HepG2 (cell line): ENCODE results near the gene RRBP1. TPM values are rescaled to one million over a fixed set of nuclear protein-coding genes. Genes with fewer than 3 reads are reported as not detected.

ENCODE experiments used
- EZH2 ChIP-seq: conservative IDR thresholded peaks from 2 replicates; pipeline ENCODE4 v1.6.1; 2012; ENCODE audit warnings: mild to moderate bottlenecking, low read depth, low read length, moderate library complexity
- NFRKB ChIP-seq: fragments of 450-650 bp; IDR thresholded peaks from 2 replicates; pipeline ENCODE4 v1.6.1; 2017
- RBM22 ChIP-seq: fragments of 200-400 bp; formaldehyde crosslinking; optimal IDR thresholded peaks from 2 replicates; pipeline ENCODE3; 2017; ENCODE audit warnings: mild to moderate bottlenecking, low read length, moderate library complexity
- ZBTB38 ChIP-seq: sonication (generic); formaldehyde crosslinking; IDR thresholded peaks from 2 replicates; pipeline ENCODE4 v1.5.1; 2020; ENCODE audit warnings: mild to moderate bottlenecking, missing genetic modification reagents
- ZC3H13 ChIP-seq: sonication (generic); formaldehyde crosslinking; IDR thresholded peaks from 2 replicates; pipeline ENCODE4 v1.8.1; 2023; ENCODE audit warnings: mild to moderate bottlenecking, missing genetic modification reagents, moderate library complexity
- polyA plus RNA-seq, 8 experiments: library from polyadenylated mRNA; depleted of rRNA in 3 of 8; stranded (reverse) in 7 of 8; unstranded in 1 of 8; fragments of >200 nt; fragmentation: Illumina TruSeq in 4 of 8; extraction: Trizol in 4 of 8; gene quantifications; 2 replicates each; pipeline versions ENCODE4 v1.2.1 to v1.2.3, GENCODE V29; 2011 to 2016; ENCODE audit warnings: low read depth in 4 of 8, missing spikeins in 1 of 8, mixed read lengths in 1 of 8; ENCODE audit not compliant: insufficient read depth in 1 of 8
- total RNA-seq, 5 experiments: library from RNA; depleted of rRNA; stranded (reverse); fragments of >200 nt; fragmentation: Illumina TruSeq; extraction: Trizol; gene quantifications; 2 replicates each; pipeline ENCODE4 v1.2.3, GENCODE V29; 2016; ENCODE audit warnings: low read depth in 1 of 5
- TF ChIP-seq, protein P1 (sequence below): sonication (generic); formaldehyde crosslinking; IDR thresholded peaks from 2 replicates; pipeline ENCODE4 v1.8.0; 2022; ENCODE audit warnings: missing genetic modification reagents, mild to moderate bottlenecking, moderate library complexity, borderline replicate concordance
- TF ChIP-seq, protein P2 (sequence below): sonication (generic); formaldehyde crosslinking; IDR thresholded peaks from 2 replicates; pipeline ENCODE4 v1.4.0; 2020; ENCODE audit warnings: missing genetic modification reagents, mild to moderate bottlenecking, borderline replicate concordance

The RRBP1 gene
- total and polyA plus RNA-seq, 2 of the 13 experiments (the other 11 are each of a cell fraction or from before 2014, with no cell fraction given) = 150 to 222 TPM

DNA sequence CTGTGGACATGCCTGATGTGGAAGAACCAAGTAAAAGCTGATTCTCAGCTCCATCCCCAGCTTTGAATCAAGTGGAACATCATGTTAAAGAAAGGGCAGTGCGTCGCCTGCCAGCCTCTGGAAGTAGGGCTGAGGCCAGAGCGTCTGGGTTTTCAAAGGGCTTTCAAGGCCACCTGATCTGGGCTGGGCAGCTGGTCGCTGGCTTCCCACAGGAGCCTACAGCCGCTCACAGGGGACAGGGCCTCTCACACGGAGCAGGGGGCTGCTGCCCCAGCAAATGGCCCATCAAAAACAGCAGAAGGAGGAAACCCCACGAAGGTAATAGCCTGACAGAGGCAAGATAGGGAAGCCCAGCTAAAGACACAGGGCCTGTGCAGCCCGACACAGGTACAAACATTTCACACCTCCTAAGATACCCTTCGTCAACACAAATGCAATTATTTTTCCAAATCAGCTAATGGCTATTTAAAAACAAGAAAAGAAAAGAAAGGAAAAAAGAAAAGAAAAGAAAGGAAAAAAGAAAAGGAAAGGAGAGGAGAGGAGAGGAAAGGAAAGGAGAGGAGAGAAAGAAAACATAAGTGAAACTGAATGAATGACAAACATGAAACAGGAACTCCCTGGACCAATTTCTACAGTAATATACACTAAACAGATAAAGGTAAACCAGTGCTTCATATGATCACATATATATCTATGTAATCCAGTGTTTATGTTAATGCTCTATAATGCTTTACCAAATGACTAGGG, 24.8 kb downstream of the RRBP1 start (continued):
- TF ChIP-seq EZH2 (no peak), ZBTB38 (CRISPR knock-in tag) (peak; percentile 53; the same call in 1 of the 2 replicates), NFRKB (no peak), ZC3H13 (CRISPR knock-in tag) (no peak), RBM22 (peak; percentile 98)
- TF ChIP-seq, protein P1, sequence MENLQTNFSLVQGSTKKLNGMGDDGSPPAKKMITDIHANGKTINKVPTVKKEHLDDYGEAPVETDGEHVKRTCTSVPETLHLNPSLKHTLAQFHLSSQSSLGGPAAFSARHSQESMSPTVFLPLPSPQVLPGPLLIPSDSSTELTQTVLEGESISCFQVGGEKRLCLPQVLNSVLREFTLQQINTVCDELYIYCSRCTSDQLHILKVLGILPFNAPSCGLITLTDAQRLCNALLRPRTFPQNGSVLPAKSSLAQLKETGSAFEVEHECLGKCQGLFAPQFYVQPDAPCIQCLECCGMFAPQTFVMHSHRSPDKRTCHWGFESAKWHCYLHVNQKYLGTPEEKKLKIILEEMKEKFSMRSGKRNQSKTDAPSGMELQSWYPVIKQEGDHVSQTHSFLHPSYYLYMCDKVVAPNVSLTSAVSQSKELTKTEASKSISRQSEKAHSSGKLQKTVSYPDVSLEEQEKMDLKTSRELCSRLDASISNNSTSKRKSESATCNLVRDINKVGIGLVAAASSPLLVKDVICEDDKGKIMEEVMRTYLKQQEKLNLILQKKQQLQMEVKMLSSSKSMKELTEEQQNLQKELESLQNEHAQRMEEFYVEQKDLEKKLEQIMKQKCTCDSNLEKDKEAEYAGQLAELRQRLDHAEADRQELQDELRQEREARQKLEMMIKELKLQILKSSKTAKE (CRISPR knock-in tag) = no peak
- TF ChIP-seq, protein P2, sequence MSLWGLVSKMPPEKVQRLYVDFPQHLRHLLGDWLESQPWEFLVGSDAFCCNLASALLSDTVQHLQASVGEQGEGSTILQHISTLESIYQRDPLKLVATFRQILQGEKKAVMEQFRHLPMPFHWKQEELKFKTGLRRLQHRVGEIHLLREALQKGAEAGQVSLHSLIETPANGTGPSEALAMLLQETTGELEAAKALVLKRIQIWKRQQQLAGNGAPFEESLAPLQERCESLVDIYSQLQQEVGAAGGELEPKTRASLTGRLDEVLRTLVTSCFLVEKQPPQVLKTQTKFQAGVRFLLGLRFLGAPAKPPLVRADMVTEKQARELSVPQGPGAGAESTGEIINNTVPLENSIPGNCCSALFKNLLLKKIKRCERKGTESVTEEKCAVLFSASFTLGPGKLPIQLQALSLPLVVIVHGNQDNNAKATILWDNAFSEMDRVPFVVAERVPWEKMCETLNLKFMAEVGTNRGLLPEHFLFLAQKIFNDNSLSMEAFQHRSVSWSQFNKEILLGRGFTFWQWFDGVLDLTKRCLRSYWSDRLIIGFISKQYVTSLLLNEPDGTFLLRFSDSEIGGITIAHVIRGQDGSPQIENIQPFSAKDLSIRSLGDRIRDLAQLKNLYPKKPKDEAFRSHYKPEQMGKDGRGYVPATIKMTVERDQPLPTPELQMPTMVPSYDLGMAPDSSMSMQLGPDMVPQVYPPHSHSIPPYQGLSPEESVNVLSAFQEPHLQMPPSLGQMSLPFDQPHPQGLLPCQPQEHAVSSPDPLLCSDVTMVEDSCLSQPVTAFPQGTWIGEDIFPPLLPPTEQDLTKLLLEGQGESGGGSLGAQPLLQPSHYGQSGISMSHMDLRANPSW (CRISPR knock-in tag) = no peak
